Spleen (tissue), 7 donors: ENCODE results near the gene ERC1.

Source experiments
- CTCF ChIP-seq, 11 experiments: fragments of 200-600 bp in 7 of 11; fragments of 450-650 bp in 4 of 11; sonication (generic) in 4 of 11; IDR thresholded peaks in 8 of 11; conservative IDR thresholded peaks in 3 of 11; 1 replicate in 7 of 11; 2 replicates in 4 of 11; pipeline versions ENCODE4 v1.4.0 to v1.8.0; 2016 to 2021; ENCODE audit warnings: antibody characterized with exemption in 11 of 11, inconsistent platforms in 4 of 11, mild to moderate bottlenecking in 1 of 11
- POLR2A ChIP-seq, 3 donors: fragments of 450-650 bp; IDR thresholded peaks; one replicate each; pipeline ENCODE4 v1.5.1; 2017; ENCODE audit warnings: antibody characterized with exemption in 3 of 3, mild to moderate bottlenecking in 1 of 3
- POLR2AphosphoS5 ChIP-seq, 3 donors: sonication (generic); formaldehyde crosslinking; IDR thresholded peaks; one replicate each; pipeline ENCODE4 v1.5.1; 2017; ENCODE audit warnings: antibody characterized with exemption in 3 of 3
- donor health status: DM: no; HTN: no; CAD: no; lungs with moderate emphysema.
- donor health status: DM: no; HTN: no; CAD: no.
- donor health status: DM: no; HTN: no; CAD: no.

DNA sequence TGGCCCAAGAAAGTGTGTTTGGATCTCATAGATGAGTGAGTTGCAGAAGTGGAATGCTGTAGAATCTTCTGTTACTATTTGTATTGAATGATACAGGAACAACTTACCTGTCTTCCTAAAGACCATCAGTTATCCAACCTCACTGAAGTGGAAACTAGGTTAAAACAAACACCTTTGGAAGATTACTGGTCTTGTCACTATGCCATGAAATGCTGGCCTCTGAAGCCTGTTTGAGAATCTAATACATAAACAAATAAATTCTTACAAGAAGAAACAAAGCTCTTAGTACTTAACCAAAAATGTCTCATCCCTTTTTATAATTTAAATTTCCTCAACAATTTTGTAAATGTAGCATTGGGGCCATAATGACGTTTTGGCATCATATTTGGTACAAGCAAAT is 448.2 kb downstream of the ERC1 start:
- TF ChIP-seq POLR2A (IDR thresholded peaks at IDR 0.05) (no peak), CTCF (IDR thresholded peaks at IDR 0.05 in 8 of 11, conservative IDR thresholded peaks at IDR 0.05 in 3 of 11) (no peak), POLR2AphosphoS5 (IDR thresholded peaks at IDR 0.05) (no peak)
